Calu3 (cell line): ENCODE results near the gene EXOC2. TPM values are rescaled to one million over a fixed set of nuclear protein-coding genes. Genes with fewer than 3 reads are reported as not detected.

Experiments used
- BruUV-seq: library from RNA; stranded (reverse); fragments of 400-500 nt; replicated peaks from 2 replicates; lab custom pipeline; 2021; lab: Mats Ljungman, UMichigan
- CTCF ChIA-PET: fragments of 300-600 bp; sonication (Branson Sonifier 250); formaldehyde crosslinking; loops from one replicate; lab custom pipeline; 2022; ENCODE audit warnings: antibody characterized with exemption; lab: Charles Lee
- DNase-seq: peaks from one replicate; pipeline ENCODE4 v3.0.0; 2022
- H3K27ac Mint-ChIP-seq: one replicate; pipeline ENCODE4 v1.8.0; 2022; ENCODE audit warnings: mixed read lengths; ENCODE audit not compliant: unreplicated experiment
- H3K27me3 Mint-ChIP-seq: one replicate; pipeline ENCODE4 v1.8.0; 2022; ENCODE audit warnings: mixed read lengths; ENCODE audit not compliant: unreplicated experiment
- H3K36me3 Mint-ChIP-seq: one replicate; pipeline ENCODE4 v1.8.0; 2022; ENCODE audit warnings: mild to moderate bottlenecking, moderate library complexity, mixed read lengths; ENCODE audit not compliant: insufficient read depth, unreplicated experiment
- H3K4me1 Mint-ChIP-seq: one replicate; pipeline ENCODE4 v1.8.0; 2022; ENCODE audit warnings: mild to moderate bottlenecking, low read depth, mixed read lengths; ENCODE audit not compliant: unreplicated experiment
- H3K4me3 Mint-ChIP-seq: one replicate; pipeline ENCODE4 v1.8.0; 2022; ENCODE audit warnings: mild to moderate bottlenecking, low read depth, moderate library complexity, mixed read lengths; ENCODE audit not compliant: unreplicated experiment
- H3K9me3 Mint-ChIP-seq: one replicate; pipeline ENCODE4 v1.8.0; 2022; ENCODE audit warnings: low read depth, mixed read lengths; ENCODE audit not compliant: unreplicated experiment
- CTCF ChIP-seq: fragments of 200-600 bp; IDR thresholded peaks from one replicate; pipeline ENCODE4 v1.8.0; 2022; ENCODE audit warnings: antibody characterized with exemption; ENCODE audit not compliant: unreplicated experiment
- intact Hi-C: fragments of 100-400 bp; cut with micrococcal nuclease; formaldehyde crosslinking; loops from one replicate; pipeline ENCODE4 v1.10.0; 2022; ENCODE audit not compliant: unreplicated experiment
- total RNA-seq: library from RNA; stranded (reverse); gene quantifications from 2 replicates; pipeline ENCODE4 v1.2.3, GENCODE V29; 2022

Gene EXOC2
- total RNA-seq, 1 experiment from 2014 or later, result 13.2 TPM

DNA sequence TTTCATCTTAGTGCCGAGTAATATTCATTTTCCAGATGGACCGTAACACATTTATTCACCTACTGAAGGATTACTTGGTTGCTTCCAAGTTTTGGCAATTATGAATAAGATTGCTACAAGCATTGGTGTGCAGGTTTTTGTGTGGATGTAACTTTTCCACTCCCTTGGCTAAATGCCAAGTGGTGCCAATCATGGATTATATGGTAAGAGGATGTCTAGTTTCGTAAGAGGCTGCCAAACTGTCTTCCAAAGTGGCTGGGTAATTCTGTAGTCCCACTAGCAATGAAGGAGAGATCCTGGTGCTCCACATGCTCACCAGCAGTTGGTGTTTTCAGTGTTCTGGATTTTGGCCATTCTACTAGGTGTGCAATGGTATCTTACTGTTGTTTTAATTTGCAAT is 184.3 kb downstream of the EXOC2 start:
- Mint-ChIP-seq H3K27ac (no peak overlapping the region), H3K4me3 (no peak overlapping the region), H3K4me1 (no peaks in the 10 kb centered on the region), H3K36me3 (peaks cover 5% of the 10 kb centered on the region), H3K9me3 (no peaks in the 10 kb centered on the region), H3K27me3 (no peaks in the 10 kb centered on the region)
- TF ChIP-seq CTCF, result no peak
- intact Hi-C loops, result no loop called here
- CTCF ChIA-PET, result no interaction called here
- BruUV-seq, result no TSS peak
- no peak for DNase-seq

- Mint-ChIP-seq H3K27ac (no peak overlapping the region), H3K4me3 (no peak overlapping the region), H3K4me1 (no peaks in the 10 kb centered on the region), H3K9me3 (no peaks in the 10 kb centered on the region), H3K36me3 (peaks cover 5% of the 10 kb centered on the region), H3K27me3 (no peaks in the 10 kb centered on the region)
- no peak for TF ChIP-seq CTCF
- intact Hi-C loops, result no loop called here
- CTCF ChIA-PET, result no interaction called here
- no TSS peak for BruUV-seq
- DNase-seq, result no peak
Observed at GRCh38 chr6:508006-508405, 184.9 kb downstream of the EXOC2 start.

DNA sequence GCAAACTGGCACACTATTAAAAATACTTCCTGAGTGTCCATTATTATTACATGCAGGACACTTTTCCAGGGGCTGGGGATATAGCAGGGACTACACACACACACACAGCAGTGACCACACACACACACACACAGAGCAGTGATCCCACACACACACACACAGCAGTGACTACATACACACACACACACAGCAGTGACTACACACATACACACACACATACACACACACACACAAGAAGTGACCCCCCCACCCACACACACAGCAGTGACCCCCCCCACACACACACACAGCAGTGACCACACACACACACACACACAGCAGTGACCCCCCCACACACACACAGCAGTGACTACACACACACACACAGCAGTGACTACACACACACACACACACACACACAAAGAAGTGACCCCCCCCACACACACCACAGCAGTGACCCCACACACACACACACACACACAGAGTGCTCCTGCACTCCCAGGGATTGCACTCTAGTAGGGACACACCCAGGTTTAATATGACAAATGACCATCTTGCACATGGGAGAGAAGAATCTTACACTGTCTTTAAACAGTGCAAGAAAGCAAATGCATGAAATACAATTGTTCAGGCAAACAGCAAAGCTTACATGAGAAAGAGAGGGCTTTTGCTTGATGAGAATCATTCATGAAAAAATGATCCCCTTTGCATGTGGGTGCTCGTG is 185.9 kb downstream of the EXOC2 start:
- BruUV-seq, result no TSS peak
- CTCF ChIA-PET, result no interaction called here
- no peak for TF ChIP-seq CTCF
- no peak for DNase-seq
- H3K9me3 Mint-ChIP-seq, result no peaks in the 10 kb centered on the region
- peaks cover 5% of the 10 kb centered on the region for H3K36me3 Mint-ChIP-seq
- no peak overlapping the region for H3K4me3 Mint-ChIP-seq
- intact Hi-C loops, result no loop called here
- H3K27ac Mint-ChIP-seq, result no peak overlapping the region
- H3K27me3 Mint-ChIP-seq, result no peaks in the 10 kb centered on the region
- no peaks in the 10 kb centered on the region for H3K4me1 Mint-ChIP-seq

DNA sequence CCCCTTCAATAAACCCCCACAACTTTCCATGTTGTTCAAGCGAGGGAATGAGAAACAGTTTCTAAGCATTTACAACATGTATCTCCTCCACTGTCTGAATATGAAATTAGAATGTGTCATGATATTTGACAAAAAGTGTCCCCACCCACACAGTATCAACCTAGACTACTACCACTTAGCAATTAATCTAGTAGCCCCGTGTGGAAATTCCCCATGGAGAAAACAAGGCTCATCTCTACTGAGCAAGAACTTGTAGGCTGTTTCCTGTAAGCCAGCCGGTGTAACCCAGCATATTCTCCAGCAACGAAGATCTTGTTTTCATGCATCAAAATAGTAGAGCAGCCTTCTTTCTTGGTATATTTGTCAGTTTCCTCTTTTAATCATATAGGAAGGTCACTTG is 186.4 kb downstream of the EXOC2 start:
- Mint-ChIP-seq H3K4me1 (no peaks in the 10 kb centered on the region), H3K27ac (no peak overlapping the region), H3K36me3 (peaks cover 5% of the 10 kb centered on the region), H3K4me3 (no peak overlapping the region), H3K27me3 (no peaks in the 10 kb centered on the region), H3K9me3 (no peaks in the 10 kb centered on the region)
- CTCF ChIA-PET, result no interaction called here
- DNase-seq, result no peak
- intact Hi-C loops, result no loop called here
- no TSS peak for BruUV-seq
- no peak for TF ChIP-seq CTCF
